Adipose tissue (tissue), 3 donors: ENCODE measurements around the gene FANCE. TPM values are rescaled to one million over a fixed set of nuclear protein-coding genes. Genes with fewer than 3 reads are reported as not detected.

Experiments
- H3K27ac ChIP-seq: one replicate; pipeline ENCODE4 v1.5.1; 2013; ENCODE audit warnings: low read depth, low read length
- WGBS, 3 donors: extraction: QIAGEN DNeasy Blood & Tissue Kit; methylation state at CpG; one replicate each; pipeline ENCODE4 v1.1.7; 2013; 5-methylcytosine and 5-hydroxymethylcytosine counted together
- polyA plus RNA-seq, 3 donors: library from polyadenylated mRNA; stranded (reverse); fragments of 200-250 nt; gene quantifications; one replicate each; pipeline ENCODE4 v1.2.3, GENCODE V29; 2013
- donor health status: healthy with polysubstance abuse.
- donor health status: Bipolar disorder and iron deficiency.
- donor health status: healthy.

FANCE gene, protein sequence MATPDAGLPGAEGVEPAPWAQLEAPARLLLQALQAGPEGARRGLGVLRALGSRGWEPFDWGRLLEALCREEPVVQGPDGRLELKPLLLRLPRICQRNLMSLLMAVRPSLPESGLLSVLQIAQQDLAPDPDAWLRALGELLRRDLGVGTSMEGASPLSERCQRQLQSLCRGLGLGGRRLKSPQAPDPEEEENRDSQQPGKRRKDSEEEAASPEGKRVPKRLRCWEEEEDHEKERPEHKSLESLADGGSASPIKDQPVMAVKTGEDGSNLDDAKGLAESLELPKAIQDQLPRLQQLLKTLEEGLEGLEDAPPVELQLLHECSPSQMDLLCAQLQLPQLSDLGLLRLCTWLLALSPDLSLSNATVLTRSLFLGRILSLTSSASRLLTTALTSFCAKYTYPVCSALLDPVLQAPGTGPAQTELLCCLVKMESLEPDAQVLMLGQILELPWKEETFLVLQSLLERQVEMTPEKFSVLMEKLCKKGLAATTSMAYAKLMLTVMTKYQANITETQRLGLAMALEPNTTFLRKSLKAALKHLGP
- 1 to 10 TPM; 2.9 to 4.3 (median 4.2) TPM for polyA plus RNA-seq

GRCh38 chr6:35452183-35453090, at the start of gene FANCE:
Gene FANCE (plus strand): TSS chr6:35452338. CDS start chr6:35452546, 208 bp downstream.
- H3K27ac ChIP-seq: no peak within 1 kb of the TSS
- WGBS, 3 donors: 1% methylated on average over 81 to 87 of the region's 87 CpGs

DNA sequence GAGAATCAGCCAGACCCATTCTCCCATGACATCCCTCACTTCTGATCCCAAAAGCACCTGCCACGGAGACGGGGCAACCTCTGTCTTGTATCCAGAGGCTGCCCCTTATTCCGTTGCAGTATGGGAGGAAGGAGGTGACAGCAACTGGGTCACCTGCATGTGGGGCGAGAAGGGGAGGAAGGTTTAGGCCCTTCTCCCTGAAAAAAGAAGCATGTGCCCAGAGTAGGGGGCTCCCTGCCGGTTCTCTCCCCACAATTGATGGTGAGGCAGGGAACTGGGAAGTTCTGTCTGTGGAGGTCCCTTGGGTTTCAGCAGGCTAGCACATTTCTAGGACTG, 49.3 kb upstream of the FANCE start:
- H3K27ac ChIP-seq: no peak overlapping the region
- 53 to 94% (median 82%) methylated on average over 5 of the region's 5 CpGs for WGBS, 3 donors

DNA sequence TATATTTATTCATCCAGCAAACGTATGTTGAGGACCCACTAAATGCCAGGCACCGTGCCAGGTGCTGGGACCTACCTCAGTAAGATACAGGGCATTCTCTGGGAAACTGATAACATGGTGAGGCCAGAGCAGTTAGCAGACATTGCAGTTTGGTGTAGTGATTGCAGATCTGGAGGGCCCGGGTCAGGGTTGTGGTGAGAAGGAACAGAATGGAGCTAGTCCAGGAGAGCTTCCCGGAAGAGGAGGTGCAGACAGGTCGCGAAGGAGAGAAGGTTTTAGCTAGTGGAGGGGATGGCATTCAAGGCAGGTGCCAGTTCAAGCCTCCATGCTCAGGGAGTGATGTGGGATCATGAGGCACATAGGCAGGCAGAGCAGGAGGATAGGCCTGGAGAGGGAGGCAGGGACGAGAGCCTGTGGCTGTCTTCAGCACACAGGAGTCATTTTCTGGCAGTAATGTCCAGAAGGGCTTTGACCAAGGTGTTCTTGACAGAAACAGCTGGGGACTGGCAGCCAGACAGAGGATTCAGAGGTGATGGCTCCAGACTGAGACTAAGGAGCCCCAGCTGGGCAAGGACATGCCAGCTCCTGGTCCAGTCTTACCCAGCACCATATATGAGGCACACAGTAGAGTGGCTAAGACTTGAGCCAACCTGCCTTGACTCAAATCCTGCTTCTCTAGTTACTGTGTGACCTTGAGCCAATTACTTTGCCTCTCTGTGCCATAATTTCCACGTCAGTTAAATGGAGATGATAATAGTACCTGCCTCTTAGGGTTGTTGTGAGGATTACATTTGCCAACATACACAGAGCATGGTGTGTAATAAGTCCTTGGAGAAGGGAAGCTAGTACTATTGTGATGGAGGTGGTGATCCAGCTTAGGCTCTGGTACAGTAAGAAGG, 48.3 kb upstream of the FANCE start:
- 88 to 92% (median 91%) methylated on average over 8 of the region's 8 CpGs for WGBS, 3 donors
- no peak overlapping the region for H3K27ac ChIP-seq

- no peak overlapping the region for H3K27ac ChIP-seq
- 89 to 90% (median 90%) methylated on average over 18 to 20 of the region's 20 CpGs for WGBS, 3 donors
These were observed 45.2 kb upstream of the FANCE start for GRCh38 chr6:35406711-35407485.

DNA sequence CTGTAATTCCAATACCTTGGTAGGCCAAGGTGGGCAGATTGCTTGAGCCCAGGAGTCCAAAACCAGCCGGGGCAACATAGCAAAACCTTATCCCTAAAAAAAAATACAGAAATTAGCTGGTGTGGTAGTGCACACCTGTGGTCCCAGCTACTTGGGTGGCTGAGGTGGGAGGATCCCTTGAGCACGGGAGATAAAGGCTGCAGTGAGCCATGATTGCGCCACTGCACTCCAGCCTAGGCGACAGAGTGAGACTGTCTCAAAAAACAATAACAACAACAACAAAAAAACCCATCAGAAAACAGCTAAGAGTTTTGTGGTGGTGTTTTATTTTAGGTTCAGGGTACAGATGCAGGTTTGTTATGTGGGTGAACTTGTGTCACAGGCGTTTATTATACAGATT, 42.9 kb upstream of the FANCE start:
- 79 to 86% (median 83%) methylated on average over 5 of the region's 5 CpGs for WGBS, 3 donors
- no peak overlapping the region for H3K27ac ChIP-seq

GRCh38 chr6:35410131-35410530, 42.0 kb upstream of the FANCE start:
- H3K27ac ChIP-seq: no peak overlapping the region
- WGBS, 3 donors: 64 to 67% (median 66%) methylated on average over 3 of the region's 3 CpGs

GRCh38 chr6:35411066-35411465, 41.1 kb upstream of the FANCE start:
- 61 to 88% (median 66%) methylated on average over 9 of the region's 9 CpGs for WGBS, 3 donors
- no peak overlapping the region for H3K27ac ChIP-seq

DNA sequence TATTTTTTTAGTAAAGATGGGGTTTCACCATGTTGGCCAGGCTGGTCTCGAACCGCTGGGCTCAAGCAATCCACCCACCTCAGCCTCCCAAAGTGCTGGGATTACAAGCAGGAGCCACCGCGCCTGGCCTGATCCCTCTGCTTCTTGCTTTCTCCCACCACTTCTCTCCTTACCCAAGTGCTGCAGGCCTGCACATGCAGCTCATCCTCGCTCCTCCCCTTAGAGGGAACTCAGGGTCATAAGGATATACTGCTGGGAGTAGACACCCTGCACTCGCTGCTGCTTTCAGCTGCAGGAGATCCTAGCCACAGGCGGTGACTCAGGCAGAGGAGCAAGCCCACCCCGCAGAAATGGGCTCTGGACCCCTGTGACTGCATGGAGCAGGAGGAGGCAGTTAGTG, 40.0 kb upstream of the FANCE start:
- 89 to 95% (median 90%) methylated on average over 8 of the region's 8 CpGs for WGBS, 3 donors
- H3K27ac ChIP-seq: no peak overlapping the region

GRCh38 chr6:35413911-35414310, 38.2 kb upstream of the FANCE start:
- WGBS, 3 donors: 93% methylated on average over 6 of the region's 6 CpGs
- H3K27ac ChIP-seq: no peak overlapping the region

GRCh38 chr6:35415065-35415891, 36.9 kb upstream of the FANCE start:
- no peak overlapping the region for H3K27ac ChIP-seq
- whole genome bisulfite sequencing, 3 donors: 41 to 70% (median 62%) methylated on average over 7 of the region's 7 CpGs

DNA sequence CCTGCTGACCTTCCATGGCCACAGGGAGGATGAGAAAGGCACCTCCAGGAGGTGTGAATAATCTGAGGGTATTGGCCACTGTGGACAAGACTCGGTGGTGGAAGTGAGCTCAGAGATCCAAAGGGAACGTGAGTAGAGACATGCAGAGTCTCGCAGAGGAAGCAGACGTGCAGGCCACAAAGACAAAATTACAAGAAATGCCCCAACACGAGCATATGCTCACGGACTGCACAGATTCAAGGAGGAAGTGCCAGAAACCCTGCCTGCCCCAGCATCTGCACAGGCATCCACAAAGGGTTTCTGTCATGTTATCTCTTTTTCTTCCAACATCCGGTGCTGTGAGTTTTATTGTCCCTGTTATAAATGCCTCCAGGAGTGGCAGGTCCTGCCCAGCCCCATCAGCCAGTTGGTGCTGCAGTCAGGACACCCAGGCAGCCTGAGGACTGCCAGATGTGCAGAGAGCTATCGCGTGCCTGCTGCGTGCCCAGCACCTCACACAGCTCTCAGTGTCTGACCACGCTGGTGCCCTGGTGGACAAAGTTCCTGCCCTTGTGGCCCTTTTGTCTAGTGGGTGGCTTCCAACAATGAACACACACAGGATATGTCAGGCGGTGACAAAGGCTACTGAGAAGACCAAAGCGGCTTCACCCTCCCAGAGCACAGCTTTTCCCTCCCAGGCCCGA, 34.0 kb upstream of the FANCE start:
- H3K27ac ChIP-seq: no peak overlapping the region
- 71 to 93% (median 71%) methylated on average over 14 of the region's 14 CpGs for WGBS, 3 donors

DNA sequence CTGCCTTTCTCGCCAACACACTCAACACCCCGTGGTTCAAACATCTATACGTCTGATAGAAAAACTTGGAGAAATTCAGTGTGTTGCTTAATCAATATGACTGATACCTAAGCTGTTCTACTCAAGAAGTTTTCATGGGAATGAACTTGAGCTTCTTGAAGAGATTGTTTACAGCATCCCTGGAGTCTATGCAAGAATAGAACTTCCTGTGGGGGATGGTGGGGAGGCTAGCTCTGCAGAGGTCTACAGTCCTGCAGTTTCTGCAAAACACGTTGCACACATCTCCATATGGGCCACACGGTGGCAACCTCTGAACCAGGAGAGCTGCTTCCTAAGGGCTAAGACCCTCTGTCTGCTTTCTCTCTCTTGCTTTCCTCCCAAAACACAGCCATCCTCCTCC, 32.7 kb upstream of the FANCE start:
- 50 to 81% (median 52%) methylated on average over 5 of the region's 5 CpGs for WGBS, 3 donors

GRCh38 chr6:35419961-35420360, 32.2 kb upstream of the FANCE start:
- WGBS, 3 donors: 96% methylated on average over 14 of the region's 14 CpGs
- H3K27ac ChIP-seq: no peak overlapping the region

More for the DNA sequence above, 32.7 kb upstream of the FANCE start:
- H3K27ac ChIP-seq: no peak overlapping the region

DNA sequence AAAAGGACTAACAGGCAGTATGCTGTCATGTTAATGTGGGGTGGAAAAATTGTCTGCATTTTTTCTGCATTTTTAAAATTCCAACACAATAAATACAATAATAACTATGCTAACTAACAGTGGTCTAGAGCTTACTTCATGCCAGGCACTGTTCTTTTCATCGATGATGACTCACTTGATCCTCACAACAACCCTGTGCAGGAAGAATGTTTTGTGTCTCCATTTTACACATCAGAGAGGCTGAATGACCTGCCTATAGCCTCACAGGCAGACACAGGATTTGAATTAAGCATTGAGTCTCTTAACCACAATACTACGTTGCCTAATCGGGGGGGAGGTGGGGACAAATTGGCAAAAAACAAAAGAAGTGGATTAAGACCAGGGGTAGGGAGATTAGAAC, 26.9 kb upstream of the FANCE start:
- 68 to 85% (median 71%) methylated on average over 3 of the region's 3 CpGs for WGBS, 3 donors
- no peak overlapping the region for H3K27ac ChIP-seq

DNA sequence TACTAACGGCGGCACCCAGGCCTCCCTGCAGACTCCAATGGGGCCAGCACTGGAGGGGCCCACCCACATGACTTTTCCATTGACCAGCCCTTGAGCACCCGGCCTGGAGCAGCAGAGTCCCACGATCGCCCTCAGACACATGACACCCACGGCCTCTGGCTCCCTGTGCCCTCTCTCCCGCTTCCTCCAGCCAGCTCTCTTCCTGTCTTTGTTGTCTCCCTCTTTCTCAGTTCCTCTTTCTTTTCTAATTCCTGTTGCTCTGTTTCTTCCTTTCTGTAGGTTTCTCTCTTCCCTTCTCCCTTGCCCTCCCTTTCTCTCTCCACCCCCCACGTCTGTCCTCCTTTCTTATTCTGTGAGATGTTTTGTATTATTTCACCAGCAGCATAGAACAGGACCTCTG, 26.1 kb upstream of the FANCE start:
- WGBS, 3 donors: 45 to 88% (median 51%) methylated on average over 8 of the region's 8 CpGs
- H3K27ac ChIP-seq: no peak overlapping the region

- 94 to 96% (median 94%) methylated on average over 5 of the region's 5 CpGs for WGBS, 3 donors
These were observed 24.7 kb upstream of the FANCE start for GRCh38 chr6:35427435-35427834.

More at GRCh38 chr6:35427435-35427834, 24.7 kb upstream of the FANCE start:
- H3K27ac ChIP-seq: no peak overlapping the region
